GM21786 (cell line): ENCODE results near the gene CYBRD1.
"Not testable (repeated sequence)": the region's sequence is repeated elsewhere in the genome, so short reads cannot be mapped to it uniquely, and the experiment has no call there.

Source experiments
- ATAC-seq: cut with Tn5 transposase; IDR thresholded peaks from one replicate; pipeline ENCODE4 v1.9.1; 2021; ENCODE audit not compliant: unreplicated experiment

The CYBRD1 gene, protein sequence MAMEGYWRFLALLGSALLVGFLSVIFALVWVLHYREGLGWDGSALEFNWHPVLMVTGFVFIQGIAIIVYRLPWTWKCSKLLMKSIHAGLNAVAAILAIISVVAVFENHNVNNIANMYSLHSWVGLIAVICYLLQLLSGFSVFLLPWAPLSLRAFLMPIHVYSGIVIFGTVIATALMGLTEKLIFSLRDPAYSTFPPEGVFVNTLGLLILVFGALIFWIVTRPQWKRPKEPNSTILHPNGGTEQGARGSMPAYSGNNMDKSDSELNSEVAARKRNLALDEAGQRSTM

GRCh38 chr2:171522052-171522787 lies at the start of gene CYBRD1:
Gene CYBRD1 (plus strand): TSS chr2:171522474. CDS start chr2:171522546, 72 bp downstream.
- peak; percentile 50 for ATAC-seq

- no peak for ATAC-seq
Observed at GRCh38 chr2:171475979-171476378, 46.3 kb upstream of the CYBRD1 start.

GRCh38 chr2:171478345-171478744 lies 43.9 kb upstream of the CYBRD1 start:
- no peak for ATAC-seq

DNA sequence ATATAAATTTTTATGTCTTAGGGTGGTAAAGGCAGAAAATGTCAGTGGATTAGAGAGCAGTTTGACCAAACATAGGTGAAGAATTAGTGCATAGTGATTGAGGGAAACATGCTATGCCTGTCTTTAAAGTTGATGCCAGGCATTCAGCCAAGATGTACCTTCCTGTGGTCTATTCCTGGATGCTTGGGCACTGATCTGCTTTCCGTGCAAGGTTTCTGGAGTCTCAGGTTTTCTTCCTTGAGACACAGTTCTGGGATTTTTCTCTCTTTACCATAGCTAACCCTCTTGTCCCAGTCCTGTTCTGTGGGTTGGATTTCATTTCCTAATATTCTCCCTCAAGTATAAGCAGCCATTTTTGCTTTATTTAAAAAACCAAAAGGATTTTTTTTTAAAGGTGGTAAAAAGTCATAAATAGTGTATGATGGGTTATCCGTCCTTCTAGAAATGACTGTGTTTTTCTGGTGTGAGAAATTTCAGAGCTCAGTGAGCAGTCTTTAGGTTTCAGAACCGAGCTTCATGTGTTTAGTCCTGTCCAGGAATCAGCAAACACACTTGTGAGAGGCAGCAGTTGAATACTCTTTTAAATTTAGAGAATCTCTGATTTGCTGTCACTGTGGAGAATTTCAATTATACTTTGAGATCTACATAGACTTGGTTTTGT lies 43.0 kb upstream of the CYBRD1 start:
- peak; percentile 47 for ATAC-seq

DNA sequence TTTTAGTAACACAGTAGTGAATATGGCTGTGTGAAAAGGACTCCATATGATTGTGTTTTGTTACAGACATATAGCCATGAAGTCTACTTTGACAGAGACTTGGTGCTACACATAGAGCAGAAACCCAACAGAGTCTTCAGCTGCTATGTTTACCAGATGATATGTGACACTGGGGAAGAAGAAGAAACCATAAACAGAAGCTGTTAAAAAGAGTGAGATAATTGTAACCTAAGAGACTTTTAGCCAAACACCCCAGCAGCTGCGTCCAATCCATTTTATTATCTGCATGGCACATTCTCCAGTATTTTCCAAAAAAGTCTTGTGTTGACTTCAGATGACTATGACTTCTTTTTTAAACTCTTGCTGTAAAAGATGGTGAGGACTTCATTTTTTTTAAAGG lies 41.4 kb upstream of the CYBRD1 start:
- no peak for ATAC-seq

DNA sequence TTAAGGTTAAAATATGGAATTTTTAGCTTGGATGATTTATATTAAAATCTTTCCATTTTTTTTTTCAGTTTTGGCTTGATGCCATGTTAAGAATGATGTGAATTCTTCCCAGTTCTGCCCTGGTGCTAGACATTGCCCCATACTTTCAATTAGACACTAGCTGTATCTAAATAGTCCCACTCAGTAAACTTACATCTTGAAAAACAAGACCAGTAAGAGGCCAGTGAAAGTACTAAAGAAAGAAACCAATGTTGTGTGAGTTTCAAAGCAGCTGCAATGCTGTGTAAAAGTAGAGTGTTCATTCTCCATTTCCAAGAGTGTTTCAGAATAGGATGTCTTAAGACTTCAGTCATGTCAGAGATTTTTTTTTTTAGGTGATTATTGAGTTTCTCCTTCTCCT lies 40.0 kb upstream of the CYBRD1 start:
- ATAC-seq, result peak; percentile 59

GRCh38 chr2:171482877-171483276 lies 39.4 kb upstream of the CYBRD1 start:
- no peak for ATAC-seq

GRCh38 chr2:171483793-171484192 lies 38.5 kb upstream of the CYBRD1 start:
- ATAC-seq, result no peak

GRCh38 chr2:171485116-171485515 lies 37.2 kb upstream of the CYBRD1 start:
- ATAC-seq, result no peak

- no peak for ATAC-seq
Observed at GRCh38 chr2:171487201-171487600, 35.1 kb upstream of the CYBRD1 start.

- ATAC-seq, result no peak
Observed at GRCh38 chr2:171487803-171488259, 34.4 kb upstream of the CYBRD1 start.

DNA sequence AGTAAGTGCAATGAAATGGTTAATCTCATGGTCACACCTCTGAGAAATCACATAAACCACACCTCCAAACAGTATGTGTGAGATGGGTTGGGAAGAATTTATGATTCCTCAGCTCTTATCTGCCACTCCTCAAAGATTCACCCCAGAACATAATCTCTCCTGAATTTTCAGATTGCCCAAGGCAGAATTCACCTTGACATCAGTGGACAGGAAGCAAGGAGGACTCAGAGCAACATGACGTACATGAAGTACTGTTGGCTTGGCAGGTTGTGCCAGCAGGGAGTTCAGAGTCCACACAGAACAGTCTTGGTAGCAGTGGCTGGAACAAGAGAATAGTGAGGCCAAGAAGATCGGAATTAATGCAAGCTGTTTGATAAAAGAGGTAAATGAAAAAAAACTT lies 31.7 kb upstream of the CYBRD1 start:
- ATAC-seq, result no peak

DNA sequence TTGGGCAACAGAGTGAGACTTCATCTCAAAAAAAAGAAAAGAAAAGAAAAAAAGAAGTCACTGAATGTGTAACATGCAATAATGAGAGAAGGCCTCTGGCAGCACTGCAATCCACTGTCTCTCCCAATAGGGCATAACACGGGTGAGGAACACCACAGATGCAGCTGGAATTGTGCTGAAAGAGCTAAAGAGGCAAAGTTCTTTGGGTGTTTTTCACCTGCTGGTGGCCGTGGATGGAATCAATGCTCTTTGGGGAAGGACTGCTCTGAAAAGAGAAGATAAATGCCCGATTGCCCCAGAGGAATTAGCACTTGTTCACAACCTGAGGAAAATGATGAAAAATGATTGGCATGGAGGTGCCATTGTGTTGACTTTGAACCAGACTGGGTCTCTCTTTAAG lies 31.0 kb upstream of the CYBRD1 start:
- no peak for ATAC-seq

GRCh38 chr2:171492664-171493063 lies 29.6 kb upstream of the CYBRD1 start:
- ATAC-seq, result no peak

GRCh38 chr2:171497664-171498063 lies 24.6 kb upstream of the CYBRD1 start:
- ATAC-seq, result not testable (repeated sequence)

DNA sequence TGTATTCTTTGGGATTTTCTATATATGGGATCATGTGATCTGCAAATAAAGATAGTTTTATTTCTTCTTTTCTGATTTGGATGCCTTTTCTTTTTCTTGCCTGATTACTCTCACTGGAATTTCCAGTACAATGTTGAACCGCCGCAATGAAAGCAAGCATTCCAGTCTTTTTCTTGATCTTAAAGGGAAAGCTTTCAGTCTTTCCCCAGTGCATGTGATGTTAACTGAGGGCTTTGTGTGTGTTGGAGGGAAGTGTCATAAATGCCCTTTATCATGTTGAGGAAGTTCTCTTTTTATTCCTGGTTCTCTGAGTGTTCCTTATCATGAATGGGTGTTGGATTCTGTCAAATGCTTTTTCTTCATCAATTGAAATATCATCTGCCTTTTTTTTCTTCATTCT lies 16.9 kb upstream of the CYBRD1 start:
- no peak for ATAC-seq

GRCh38 chr2:171509945-171510731 lies 12.1 kb upstream of the CYBRD1 start:
- ATAC-seq, result peak; percentile 65

DNA sequence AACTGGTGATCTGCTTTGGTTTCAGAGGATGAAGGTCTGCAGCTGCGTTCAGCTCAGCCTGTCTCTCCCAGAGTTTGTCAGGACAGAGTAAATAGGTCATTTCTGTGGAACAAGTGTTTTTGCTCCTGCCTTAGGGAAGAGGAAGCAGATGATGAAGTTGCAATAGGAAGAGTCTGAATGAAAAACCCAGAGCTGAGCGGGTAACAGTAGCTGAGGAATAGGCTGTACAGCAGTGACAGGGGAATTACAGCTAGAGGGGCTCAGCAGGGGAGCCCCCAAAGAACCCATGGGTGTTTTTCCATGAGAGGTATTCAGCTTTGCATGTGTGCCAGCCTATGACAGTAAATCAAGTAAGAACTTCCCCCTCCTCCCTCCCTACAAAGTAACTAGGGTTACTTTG lies 10.3 kb upstream of the CYBRD1 start:
- no peak for ATAC-seq

DNA sequence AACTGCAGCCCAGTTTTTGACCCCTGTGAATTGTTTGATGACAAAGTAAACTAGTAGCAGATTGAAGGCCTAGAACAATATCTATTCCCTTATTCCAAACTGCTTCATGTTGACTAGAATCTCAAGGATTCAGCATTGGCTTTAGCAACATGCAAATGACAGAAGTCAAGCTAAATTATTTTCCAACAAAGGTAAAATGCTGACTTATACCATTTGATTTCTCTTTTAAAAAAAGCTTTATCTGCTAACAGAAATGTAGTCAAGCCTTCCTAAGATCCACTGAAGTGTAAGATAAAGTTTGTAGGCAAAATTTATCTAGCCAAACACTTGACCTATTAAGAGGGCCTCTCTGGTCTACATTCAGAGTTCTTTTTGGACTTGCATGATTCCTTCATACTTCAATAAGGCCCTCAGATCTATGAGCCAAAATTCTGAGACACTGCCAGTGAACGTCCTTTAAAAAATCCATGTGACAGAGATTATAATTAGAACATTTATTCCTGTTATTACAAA lies 9.5 kb upstream of the CYBRD1 start:
- no peak for ATAC-seq

DNA sequence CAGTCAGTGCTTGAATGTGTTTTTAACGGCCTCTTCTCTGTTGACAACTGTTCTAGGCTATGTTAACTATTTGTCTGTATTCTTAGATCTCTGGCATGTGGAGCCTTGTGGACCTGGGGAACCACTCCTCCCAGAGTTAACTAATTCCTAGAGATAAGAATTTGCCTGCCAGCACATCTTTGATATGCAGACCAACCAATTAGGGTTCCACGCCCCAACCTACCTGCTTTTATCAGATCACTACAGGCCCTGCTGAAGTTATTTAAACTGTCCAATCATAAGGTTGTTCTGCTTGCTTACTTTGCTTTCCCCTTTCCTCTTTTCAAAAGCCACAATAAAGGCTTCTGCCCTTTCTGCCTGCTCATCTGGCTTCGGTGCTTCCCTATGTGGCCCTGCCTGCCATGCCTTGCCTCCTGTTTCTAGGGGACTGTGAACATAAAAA lies 8.5 kb upstream of the CYBRD1 start:
- ATAC-seq, result no peak
